DMS79 (cell line): ENCODE data around the gene FCGR3B.
"Not testable (repeated sequence)": the region's sequence is repeated elsewhere in the genome, so short reads cannot be mapped to it uniquely, and the experiment has no call there.

Source experiments
- DNase-seq: peaks from one replicate; lab custom pipeline; 2025; lab: John Stamatoyannopoulos, UW

The FCGR3B gene

DNA sequence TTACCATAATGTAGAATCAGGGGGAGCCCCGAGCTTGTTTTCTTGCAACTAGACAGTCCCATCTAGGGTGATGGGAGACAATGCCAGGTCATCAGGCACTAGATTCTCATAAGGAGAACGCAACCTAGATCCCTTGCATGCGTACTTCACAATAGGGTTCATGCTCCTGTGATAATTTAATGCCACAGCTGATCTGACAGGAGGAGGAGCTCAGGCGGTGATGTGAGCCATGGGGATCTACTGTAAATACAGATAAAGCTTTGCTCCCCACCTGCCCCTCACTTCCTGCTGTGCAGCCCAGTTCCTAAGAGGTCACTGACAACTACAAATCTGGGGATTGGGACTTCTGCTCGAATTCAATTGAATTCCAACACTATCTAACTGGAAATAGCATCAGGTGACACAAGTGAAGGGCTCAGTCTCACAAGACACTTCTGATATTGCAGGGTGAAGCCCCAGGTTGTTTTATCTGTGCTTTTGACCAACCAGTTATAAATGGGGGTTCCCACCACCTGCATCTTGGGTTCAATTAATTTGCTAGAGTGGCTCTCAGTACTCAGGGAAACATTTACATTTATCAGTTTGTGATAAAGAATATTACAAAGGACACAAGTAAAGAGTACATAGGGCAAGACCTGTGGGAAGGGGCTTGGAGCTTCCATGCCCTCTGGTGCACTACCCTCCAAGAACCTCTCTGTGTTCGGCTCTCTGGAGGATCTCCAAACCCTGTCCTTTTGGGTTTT, 7.4 kb upstream of the FCGR3B start:
- DNase-seq = not testable (repeated sequence)

DNA sequence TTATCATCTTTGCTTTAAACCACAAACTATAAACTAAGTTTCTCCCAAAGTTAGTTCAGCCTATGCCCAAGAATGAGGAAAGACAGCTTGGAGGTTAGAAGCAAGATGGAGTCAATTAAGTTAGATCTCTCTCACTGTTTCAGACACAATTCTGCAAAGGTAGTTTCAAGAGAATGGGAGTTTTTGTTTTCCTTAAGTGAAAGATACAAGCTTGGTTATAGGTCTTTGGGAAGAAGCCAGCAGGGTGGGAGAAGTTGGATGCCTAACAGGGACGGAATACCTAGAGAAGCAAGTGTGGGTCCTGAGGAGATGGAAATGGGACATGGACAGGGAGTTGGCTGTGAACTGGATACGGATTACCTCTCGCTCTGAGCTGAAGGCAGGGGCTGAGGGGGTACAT, 6.0 kb upstream of the FCGR3B start:
- not testable (repeated sequence) for DNase-seq

DNA sequence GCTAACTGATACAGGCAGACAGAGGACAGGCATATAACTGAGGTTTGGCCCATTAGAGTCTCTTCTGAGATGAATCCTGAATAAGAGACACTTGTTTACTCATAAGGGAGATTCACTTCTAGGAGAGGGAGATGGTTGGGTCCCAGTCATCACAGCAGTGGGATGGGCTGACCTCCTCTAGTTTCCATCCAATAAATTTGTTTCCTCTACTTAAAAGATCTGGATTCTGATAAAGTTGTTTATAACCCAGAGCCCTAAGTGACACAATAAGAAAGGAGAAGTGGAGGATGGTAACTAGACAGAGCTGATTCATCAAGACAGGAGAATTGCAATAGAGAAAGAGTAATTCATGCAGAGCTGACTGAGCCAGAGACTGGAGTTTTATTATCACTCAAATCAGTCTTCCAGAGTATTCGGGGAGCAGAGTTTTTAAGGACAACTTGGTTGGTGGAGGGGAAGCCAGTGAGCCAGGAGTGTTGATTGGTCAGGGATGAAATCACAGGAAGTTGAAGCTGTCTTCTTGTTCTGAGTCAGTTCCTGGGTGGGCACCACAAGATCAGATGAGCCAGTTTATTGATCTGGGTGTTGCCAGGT, 5.3 kb upstream of the FCGR3B start:
- DNase-seq = not testable (repeated sequence)

DNA sequence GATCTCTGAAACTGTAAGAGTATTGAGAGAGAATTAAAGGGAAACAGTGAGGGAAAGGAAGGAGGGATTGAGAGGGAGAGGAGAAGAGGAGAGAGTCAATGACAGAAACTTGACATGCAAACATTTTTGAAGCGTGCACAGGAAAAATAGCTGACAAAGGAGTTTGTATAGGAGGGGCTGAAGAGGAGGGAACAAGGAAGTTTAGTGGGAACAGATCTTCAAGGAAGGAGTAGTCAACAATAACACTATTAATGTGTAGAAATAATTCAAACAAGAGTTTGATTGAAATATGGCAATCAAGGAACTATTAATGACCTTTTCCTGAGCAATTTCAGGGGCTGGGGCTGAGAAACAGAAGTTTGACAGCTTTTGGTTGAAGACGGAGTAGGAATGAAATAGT, 4.0 kb upstream of the FCGR3B start:
- not testable (repeated sequence) for DNase-seq

DNA sequence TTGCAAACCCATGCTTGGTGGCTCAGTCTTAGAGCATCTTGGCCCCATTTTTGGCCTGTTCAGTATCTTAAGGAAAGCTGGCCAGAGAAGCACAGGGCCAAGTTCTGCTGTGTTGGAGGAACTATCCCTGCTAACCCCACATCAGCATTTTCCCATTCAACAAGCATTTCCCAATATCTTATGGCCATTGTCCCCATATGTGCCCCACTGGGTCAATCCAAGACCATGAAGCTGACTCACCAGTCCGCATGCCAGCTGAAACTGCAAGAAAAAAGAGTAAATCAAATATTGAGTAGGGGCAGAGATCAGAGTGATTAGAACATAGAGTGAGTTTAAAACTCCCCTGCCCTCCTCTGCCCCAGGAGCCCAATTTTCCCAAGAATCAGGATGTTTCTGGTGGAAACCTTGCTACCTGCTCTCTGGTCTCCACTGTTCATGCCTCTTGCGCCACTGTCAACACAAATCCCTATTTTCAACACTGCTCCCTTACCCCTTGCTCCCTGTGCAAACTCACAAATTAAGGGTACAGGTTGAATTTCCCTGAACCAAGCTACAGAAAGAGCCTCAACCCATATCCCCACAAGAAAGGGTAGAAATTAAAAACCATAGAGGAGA, 741 bp downstream of the FCGR3B start:
- not testable (repeated sequence) for DNase-seq

DNA sequence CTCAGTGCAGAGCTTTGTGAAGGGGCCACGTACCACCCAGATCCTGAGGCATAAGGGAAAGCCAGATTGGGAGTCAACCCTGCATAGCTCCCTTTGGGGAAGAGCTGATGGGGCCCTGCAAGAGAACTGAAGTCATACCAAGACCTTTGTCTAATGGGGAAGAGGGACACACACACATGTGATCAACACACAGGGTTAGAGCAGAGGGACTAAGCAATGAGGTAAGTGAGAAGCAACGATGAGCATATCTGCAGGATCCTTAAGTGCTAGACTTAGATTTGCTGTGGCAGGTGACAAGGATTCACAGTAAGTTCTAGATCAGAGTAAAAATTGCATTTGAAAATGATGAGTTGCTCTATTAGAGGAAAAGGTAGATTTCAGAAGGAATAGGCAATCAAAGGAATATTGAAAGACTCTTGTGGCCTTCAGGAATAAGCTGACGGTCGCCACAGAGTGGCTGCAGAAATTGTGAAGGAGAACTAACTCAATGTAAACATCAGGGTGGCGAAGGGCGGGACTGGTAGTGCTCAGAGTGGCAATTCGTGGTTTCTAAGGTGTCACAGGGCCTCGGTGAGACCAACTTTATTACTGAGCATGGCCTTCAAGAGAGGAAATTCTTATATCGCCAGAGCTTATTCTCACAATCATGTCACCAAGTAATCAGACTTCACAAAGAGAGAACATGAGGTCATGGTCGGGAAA, 4.4 kb downstream of the FCGR3B start:
- DNase-seq = not testable (repeated sequence)

DNA sequence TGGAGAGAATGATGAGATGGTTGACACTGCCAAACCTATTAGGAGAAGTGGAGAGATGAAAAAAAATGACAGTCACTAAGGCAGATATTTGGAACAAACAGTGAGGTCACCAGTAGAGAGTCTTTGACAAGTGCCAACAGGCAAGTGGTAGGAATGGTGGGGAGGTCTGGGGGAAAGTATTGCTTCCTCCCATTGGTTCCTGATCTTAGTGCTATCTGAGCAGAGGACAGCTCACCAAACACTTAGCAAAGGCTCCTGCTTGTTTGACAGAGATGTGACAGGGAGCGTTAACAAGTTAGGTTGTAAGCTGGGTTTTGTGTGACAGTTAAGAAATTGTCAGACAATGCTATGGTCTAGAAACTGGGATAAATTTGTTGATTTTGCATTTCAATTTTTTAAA, 6.4 kb downstream of the FCGR3B start:
- not testable (repeated sequence) for DNase-seq

DNA sequence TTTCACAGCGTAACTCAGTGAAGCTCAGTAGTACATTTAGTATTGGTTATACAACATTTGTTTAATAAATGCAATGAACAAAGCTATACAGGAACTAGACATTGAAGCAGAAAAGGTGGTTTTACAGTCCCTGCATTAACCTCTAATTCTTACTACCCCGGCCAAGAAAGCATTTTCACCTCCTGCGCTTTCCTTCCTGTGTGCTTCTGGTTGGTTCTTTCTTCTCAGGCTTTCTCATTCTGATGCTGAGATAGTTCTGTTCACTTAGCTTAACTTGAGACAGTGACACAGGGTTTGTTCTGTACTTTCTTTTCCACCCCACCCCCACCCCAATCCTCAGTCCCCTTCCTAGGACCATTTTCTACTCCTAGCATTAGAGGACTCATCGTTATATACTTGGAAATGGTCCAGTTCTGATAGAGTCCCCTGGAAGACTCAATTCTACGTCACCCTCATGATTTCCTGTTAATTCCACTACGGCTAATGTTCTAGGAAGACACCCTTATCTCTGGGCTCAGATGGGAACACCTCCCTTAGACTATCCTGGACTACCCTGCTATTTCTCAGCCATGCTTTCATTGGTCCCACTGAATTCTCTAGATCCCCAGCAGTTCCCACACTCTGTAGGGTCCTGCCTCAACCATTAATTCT, 7.5 kb downstream of the FCGR3B start:
- DNase-seq = not testable (repeated sequence)

DNA sequence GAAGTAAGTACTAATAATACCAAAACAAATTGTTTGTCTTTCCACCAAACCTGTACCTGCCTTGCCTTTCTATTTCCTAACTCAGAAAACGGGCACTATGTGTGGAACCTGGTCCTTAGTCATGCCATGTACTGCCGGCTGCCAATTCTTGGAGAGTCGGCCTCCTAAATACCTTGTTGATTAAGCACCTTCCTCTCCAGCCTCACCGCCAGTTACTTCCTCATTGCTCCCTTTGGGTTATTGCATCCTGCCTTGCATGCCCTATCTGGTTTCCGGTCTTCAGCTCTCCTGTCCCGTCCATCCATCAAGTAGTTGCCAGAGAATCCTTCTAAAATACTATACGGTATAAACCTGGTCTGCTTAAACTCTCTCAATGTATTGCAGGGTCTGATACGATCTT, 8.9 kb downstream of the FCGR3B start:
- DNase-seq = not testable (repeated sequence)

DNA sequence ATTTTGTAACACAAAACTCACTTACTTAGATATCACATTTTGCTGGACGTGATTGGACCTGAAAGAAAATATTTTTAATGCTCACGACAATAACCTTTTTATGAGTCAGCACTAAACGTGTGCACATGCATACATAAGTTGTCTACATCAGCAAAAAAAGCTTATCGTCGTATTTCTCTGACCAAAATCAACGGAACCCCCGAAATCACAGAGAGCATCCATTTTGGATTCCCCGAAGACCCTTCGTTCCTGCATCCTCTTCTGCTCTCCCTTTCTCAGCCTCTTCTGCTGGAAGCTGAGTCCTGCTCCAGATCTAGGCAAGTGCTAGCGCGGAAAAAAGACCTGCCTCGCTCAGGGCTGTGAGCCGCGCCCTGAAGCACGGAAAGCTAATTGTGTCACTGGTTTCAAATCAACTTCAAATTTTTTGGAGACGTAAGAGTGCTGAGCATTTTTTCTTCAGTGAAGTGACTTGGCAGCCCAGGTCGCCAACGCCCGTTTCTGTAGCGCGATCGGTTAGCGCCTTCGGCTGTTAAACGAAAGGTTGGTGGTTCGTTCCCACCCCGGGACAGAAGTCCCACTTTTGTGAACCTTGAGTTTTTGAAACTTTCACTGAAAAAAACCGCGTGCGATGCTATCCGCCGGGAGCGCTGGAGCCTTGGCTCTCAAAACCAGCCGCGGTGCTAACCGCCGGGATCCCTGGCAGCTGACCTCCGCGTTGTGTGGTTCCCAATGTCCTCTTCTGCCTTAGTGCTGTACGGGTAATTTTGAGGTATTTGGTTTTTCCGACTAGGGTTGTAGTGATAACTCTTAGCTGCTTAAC, 9.6 kb downstream of the FCGR3B start:
- peak; percentile 21 for DNase-seq

DNA sequence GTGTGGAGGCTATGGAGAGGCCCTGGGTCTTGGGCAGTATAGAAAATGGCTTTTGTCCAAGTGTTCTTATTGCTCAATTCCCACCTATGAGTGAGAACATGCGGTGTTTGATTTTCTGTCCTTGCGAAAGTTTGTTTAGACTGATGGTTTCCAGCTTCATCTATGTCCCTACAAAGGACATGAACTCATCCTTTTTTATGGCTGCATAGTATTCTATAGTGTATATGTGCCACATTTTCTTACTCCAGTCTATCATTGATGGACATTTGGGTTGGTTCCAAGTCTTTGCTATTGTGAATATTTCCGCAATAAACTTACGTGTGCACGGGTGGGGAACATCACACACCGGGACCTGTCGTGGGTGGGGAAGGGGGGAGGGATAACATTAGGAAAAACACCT, 10.6 kb downstream of the FCGR3B start:
- DNase-seq = not testable (repeated sequence)

DNA sequence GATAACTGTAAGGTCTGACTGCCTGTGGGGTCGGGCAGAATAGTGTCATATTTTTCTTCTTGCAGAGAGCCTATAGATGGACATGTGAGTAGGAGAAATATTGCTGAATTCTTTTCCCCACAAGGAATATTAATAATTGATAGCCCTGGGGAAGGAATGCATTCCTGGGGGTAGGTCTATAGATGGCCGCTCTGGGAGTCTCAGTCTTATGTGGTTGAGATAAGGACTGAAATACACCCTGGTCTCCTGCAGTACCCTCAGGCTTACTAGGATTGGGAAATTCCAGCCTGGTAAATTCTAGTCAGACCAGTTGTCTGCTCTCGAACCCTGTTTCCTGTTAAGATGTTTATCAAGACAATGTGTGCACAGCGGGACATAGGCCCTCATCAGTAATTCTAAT, 12.5 kb downstream of the FCGR3B start:
- DNase-seq = not testable (repeated sequence)

DNA sequence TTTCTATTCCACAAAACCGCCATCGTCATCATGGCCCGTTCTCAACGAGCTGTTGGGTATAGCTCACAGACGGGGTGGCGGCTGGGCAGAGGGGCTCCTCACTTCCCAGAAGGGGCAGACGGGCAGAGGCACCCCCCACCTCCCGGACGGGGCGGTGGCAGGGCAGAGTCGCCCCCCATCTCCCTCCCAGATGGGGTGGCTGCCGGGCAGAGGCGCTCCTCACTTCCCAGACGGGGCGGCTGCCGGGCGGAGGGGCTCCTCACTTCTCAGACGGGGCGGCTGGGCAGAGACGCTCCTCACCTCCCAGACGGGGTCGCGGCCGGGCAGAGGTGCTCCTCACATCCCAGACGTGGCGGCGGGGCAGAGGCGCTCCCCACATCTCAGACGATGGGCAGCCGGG, 14.6 kb downstream of the FCGR3B start:
- DNase-seq = not testable (repeated sequence)

DNA sequence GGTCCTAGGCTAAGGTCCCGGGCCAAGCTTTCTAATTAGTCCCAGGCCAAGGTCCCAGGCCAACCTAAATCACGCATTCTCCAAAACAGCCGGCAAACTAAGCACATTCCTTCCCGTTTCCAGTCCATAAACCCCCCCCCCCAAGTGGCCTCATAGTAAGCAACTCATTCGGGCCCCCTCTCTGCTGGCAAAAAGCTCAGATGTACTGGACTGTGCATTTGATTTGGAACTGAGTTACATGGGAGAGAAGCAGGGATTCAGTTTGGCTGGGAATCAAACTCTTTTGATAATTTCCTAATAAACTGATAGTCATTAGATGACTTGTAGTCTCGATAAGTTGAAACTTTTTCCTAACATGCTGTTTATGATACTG, 17.8 kb downstream of the FCGR3B start:
- not testable (repeated sequence) for DNase-seq

DNA sequence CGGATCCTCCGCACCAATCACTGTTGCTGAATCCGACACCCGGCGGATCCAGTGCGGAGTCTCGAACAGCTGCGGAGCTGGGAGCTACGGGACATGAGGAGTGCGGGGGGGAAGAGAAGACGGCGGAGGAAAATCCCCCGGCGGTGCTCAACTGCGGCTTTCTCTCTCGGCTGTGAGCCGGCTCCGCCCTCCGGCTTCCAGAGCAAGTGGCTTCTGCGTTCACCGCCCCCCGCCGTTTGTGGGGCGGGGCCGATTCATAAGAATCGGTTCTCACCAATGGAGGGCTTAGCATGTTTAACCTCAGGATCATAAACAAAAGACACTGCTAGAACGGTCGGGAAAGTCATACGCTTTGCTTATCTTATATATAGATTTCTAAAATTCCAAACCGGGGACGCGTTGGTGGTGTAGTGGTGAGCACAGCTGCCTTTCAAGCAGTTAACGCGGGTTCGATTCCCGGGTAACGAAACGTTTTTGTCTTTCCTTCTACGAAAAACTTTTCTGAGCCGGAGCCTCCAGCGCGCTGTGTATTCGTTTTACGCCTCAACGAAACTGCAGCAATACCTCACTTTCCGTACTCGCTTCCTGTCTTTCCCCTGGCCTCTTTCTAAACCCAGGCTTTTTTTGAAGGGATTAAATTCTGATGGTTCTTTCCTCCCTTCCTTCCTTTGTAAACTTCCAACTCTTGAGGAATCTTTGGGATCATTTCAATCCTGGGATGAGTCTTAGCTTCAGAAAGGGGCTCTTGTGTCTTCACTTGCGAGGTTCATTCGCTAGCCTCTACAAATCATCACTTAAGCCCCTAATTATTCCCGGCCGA, 18.4 kb downstream of the FCGR3B start:
- peak; percentile 73 for DNase-seq

DNA sequence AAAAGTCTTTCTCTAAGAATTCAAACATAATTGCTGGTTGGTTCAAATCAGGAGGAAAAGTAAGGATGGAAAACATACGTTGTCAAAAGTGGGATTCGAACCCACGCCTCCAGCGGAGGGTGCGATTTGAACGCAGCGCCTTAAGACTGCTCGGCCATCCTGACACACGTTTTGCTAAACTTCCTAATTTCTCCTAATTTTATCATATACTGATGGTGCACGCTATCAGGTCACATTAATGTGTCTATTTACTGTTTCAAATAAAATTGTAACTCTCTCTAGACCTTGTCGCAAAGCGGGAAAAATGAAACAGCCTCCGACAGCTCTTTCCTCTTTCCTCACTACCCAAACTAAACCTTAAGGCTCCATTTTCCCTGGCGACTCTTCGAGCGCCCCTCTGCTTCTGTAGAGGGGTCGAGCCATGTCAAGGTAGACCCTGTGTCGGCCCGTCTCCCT, 19.1 kb downstream of the FCGR3B start:
- DNase-seq = not testable (repeated sequence)

DNA sequence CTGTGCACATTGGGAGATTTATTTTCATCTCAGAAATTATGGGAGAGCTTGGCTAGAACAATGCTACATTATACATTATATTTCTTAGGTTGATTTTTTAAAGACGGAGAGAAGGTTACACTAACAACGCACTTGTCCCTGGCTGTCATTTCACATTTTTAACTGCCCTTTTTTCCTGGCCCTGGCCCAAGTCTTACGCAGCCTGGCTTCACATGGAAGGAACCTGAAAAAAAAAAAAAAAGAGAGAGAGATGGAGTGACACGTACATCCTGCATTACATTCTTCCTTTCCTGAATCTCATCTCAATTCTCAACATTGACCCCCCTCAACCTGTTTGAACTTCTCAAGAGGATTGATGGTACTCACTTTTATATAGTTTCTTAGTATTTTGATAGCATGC, 20.8 kb downstream of the FCGR3B start:
- not testable (repeated sequence) for DNase-seq

DNA sequence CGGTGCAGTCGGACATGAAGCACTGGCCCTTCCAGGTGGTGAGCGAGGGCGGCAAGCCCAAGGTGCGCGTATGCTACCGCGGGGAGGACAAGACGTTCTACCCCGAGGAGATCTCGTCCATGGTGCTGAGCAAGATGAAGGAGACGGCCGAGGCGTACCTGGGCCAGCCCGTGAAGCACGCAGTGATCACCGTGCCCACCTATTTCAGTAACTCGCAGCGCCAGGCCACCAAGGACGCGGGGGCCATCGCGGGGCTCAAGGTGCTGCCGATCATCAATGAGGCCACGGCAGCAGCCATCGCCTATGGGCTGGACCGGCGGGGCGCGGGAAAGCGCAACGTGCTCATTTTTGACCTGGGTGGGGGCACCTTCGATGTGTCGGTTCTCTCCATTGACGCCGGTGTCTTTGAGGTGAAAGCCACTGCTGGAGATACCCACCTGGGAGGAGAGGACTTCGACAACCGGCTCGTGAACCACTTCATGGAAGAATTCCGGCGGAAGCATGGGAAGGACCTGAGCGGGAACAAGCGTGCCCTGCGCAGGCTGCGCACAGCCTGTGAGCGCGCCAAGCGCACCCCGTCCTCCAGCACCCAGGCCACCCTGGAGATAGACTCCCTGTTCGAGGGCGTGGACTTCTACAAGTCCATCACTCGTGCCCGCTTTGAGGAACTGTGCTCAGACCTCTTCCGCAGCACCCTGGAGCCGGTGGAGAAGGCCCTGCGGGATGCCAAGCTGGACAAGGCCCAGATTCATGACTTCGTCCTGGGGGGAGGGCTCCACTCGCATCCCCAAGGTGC, 24.2 kb downstream of the FCGR3B start:
- DNase-seq = not testable (repeated sequence)

DNA sequence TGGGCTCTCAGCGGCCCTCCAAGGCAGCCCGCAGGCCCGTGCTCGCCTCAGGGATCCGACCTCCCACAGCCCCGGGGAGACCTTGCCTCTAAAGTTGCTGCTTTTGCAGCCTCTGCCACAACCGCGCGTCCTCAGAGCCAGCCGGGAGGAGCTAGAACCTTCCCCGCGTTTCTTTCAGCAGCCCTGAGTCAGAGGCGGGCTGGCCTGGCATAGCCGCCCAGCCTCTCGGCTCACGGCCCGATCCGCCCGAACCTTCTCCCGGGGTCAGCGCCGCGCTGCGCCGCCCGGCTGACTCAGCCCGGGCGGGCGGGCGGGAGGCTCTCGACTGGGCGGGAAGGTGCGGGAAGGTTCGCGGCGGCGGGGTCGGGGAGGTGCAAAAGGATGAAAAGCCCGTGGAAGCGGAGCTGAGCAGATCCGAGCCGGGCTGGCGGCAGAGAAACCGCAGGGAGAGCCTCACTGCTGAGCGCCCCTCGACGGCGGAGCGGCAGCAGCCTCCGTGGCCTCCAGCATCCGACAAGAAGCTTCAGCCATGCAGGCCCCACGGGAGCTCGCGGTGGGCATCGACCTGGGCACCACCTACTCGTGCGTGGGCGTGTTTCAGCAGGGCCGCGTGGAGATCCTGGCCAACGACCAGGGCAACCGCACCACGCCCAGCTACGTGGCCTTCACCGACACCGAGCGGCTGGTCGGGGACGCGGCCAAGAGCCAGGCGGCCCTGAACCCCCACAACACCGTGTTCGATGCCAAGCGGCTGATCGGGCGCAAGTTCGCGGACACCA, 25.0 kb downstream of the FCGR3B start:
- not testable (repeated sequence) for DNase-seq
